ENCODE results near the gene AP3S2. TPM values are rescaled to one million over a fixed set of nuclear protein-coding genes. Genes with fewer than 3 reads are reported as not detected.

AP3S2 gene
- total and polyA plus RNA-seq, 12 donors: 10.8 to 110 (median 60.8) TPM

DNA sequence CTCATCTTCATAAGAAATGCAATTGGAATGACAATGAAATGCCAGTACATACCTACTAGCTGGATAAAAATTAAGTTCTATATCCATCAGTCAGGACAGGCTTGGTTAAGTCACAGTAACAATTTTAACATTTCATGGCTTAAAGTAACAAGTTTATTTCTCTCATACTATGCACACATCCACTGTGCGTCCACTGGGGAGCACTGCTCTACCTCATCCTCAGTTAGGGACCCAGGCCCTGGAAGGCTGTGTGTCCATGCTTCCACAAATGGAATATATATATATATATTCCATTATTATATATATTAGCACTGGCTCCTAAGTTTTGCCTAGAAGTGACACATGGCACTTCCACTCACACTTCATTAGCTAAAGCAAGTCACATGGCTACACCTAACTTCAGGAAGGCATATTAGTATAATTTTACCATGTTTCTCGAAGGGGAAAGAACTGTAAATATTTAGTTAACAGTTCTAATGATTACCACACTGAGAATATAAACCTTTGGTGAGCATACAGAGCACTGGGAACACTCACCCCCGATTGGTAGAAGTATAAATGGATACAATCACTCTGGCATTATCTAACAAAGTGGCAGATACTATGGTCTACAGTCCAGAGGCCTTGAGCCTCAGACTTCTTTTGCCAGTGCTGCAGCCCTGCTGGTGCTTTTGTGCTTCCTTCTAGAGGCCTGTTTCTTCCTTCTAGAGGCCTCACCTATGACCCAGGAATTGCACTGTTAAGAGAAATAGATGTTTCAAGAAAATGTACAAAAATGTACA is 28.6 kb downstream of the AP3S2 start:
- DNase-seq: no peak
- WGBS, 4 donors: 81 to 86% (median 84%) methylated on average over 3 of the region's 3 CpGs

GRCh38 chr15:89863918-89864317 is 29.9 kb downstream of the AP3S2 start:
- intact Hi-C loops (cut with DNase I): no loop called here
- TF ChIP-seq CTCF (IDR thresholded peaks at IDR 0.05) (no peak), POLR2A (IDR thresholded peaks at IDR 0.05) (no peak)
- H3K36me3 ChIP-seq (replicated peaks in 1 of 2): peaks cover 0 to 20% of the 10 kb centered on the region in 2 donors

More for the DNA sequence above, 28.6 kb downstream of the AP3S2 start:
- Histone ChIP-seq H3K27ac (no peak overlapping the region), H3K27me3 (no peaks in the 10 kb centered on the region), H3K9me3 (replicated peaks in 1 of 3) (no peaks in the 10 kb centered on the region), H3K36me3 (replicated peaks in 1 of 2) (peaks cover 0 to 20% of the 10 kb centered on the region in 2 donors), H3K4me3 (no peak overlapping the region), H3K4me1 (replicated peaks in 1 of 2) (peaks cover 7 to 17% of the 10 kb centered on the region in 2 donors)
- TF ChIP-seq POLR2A (IDR thresholded peaks at IDR 0.05): no peak
- no peak for TF ChIP-seq CTCF (IDR thresholded peaks at IDR 0.05)
- intact Hi-C loops (cut with DNase I): no loop called here

GRCh38 chr15:89860891-89861290 is 32.9 kb downstream of the AP3S2 start:
- TF ChIP-seq CTCF (IDR thresholded peaks at IDR 0.05): no peak
- no peak for TF ChIP-seq POLR2A (IDR thresholded peaks at IDR 0.05)
- Histone ChIP-seq H3K36me3 (replicated peaks in 1 of 2) (peaks cover 0 to 17% of the 10 kb centered on the region in 2 donors), H3K9me3 (replicated peaks in 1 of 3) (no peaks in the 10 kb centered on the region), H3K4me3 (no peak overlapping the region), H3K27me3 (no peaks in the 10 kb centered on the region), H3K27ac (no peak overlapping the region), H3K4me1 (replicated peaks in 1 of 2) (peaks cover 7 to 20% of the 10 kb centered on the region in 2 donors)
- 72 to 81% (median 78%) methylated on average over 2 of the region's 2 CpGs for WGBS, 4 donors
- DNase-seq: no peak
- intact Hi-C loops (cut with DNase I): no loop called here

More at GRCh38 chr15:89863918-89864317, 29.9 kb downstream of the AP3S2 start:
- Histone ChIP-seq H3K4me3 (no peak overlapping the region), H3K27me3 (no peaks in the 10 kb centered on the region), H3K9me3 (replicated peaks in 1 of 3) (no peaks in the 10 kb centered on the region), H3K4me1 (replicated peaks in 1 of 2) (peaks cover 7 to 17% of the 10 kb centered on the region in 2 donors), H3K27ac (no peak overlapping the region)
- no peak for DNase-seq

- no peak for DNase-seq
- no peak for TF ChIP-seq POLR2A (IDR thresholded peaks at IDR 0.05)
- no peak for TF ChIP-seq CTCF (IDR thresholded peaks at IDR 0.05)
- H3K4me1 ChIP-seq (replicated peaks in 1 of 2): peaks cover 7 to 20% of the 10 kb centered on the region in 2 donors
- no peak overlapping the region for H3K4me3 ChIP-seq
- H3K27ac ChIP-seq: no peak overlapping the region
- no peaks in the 10 kb centered on the region for H3K27me3 ChIP-seq
- intact Hi-C loops (cut with DNase I): no loop called here
- WGBS, 4 donors: 69 to 73% (median 72%) methylated on average over 3 of the region's 3 CpGs
- peaks cover 0 to 13% of the 10 kb centered on the region in 2 donors for H3K36me3 ChIP-seq (replicated peaks in 1 of 2)
- no peaks in the 10 kb centered on the region for H3K9me3 ChIP-seq (replicated peaks in 1 of 3)
Measured at GRCh38 chr15:89860431-89860830, 33.4 kb downstream of the AP3S2 start.

Measured in adrenal gland (tissue), 12 donors.